H1 (cell line): ENCODE data around the gene LPCAT1. TPM values are rescaled to one million over a fixed set of nuclear protein-coding genes. Genes with fewer than 3 reads are reported as not detected.
"Not testable (repeated sequence)": the region's sequence is repeated elsewhere in the genome, so short reads cannot be mapped to it uniquely, and the experiment has no call there.

ENCODE experiments used
- CTCF ChIA-PET: fragments of 300-600 bp; sonication (Branson Sonifier 250); formaldehyde crosslinking; loops from one replicate; lab custom pipeline; 2021; ENCODE audit not compliant: partially characterized antibody; lab: Charles Lee
- POLR2A ChIA-PET: fragments of 300-600 bp; sonication (Branson Sonifier 250); formaldehyde crosslinking; loops from one replicate; lab custom pipeline; 2021; ENCODE audit warnings: inconsistent platforms; ENCODE audit not compliant: partially characterized antibody; lab: Charles Lee
- DNase-seq, 2 experiments: peaks; one replicate each; pipeline versions ENCODE4 v3.0.0 to v3.0.0-alpha.2; 2010 to 2022; ENCODE audit warnings: low spot score in 2 of 2, low read depth in 1 of 2, mixed read lengths in 1 of 2
- FAIRE-seq: peaks from 2 replicates; lab custom pipeline; 2011; peaks lifted over from hg19 to GRCh38; lab: Jason Lieb, UNC
- H2AFZ ChIP-seq: 2 replicates; pipeline ENCODE4 v1.8.1; 2012; ENCODE audit warnings: low read length, inconsistent platforms
- H2AK5ac ChIP-seq: 2 replicates; pipeline ENCODE4 v1.6.1; 2013; ENCODE audit warnings: low read depth, low read length
- H2BK120ac ChIP-seq: replicated peaks from 2 replicates; pipeline ENCODE3; 2013; ENCODE audit warnings: low read depth, low read length, inconsistent platforms
- H2BK12ac ChIP-seq: 2 replicates; pipeline ENCODE4 v1.6.1; 2013; ENCODE audit warnings: low read depth, low read length
- H2BK15ac ChIP-seq: 2 replicates; pipeline ENCODE4 v1.6.1; 2013; ENCODE audit warnings: low read length
- H2BK20ac ChIP-seq: 2 replicates; pipeline ENCODE4 v1.6.1; 2013; ENCODE audit warnings: low read length
- H2BK5ac ChIP-seq: 2 replicates; pipeline ENCODE4 v1.6.1; 2013; ENCODE audit warnings: low read depth, low read length
- H3K14ac ChIP-seq: 2 replicates; pipeline ENCODE4 v1.6.1; 2013; ENCODE audit warnings: inconsistent platforms; ENCODE audit not compliant: insufficient read length
- H3K18ac ChIP-seq: 2 replicates; pipeline ENCODE4 v1.6.1; 2013; ENCODE audit warnings: low read length; ENCODE audit errors: extremely low read depth
- H3K23ac ChIP-seq: 2 replicates; pipeline ENCODE4 v1.6.1; 2013; ENCODE audit warnings: inconsistent platforms; ENCODE audit not compliant: insufficient read length
- H3K23me2 ChIP-seq: 2 replicates; pipeline ENCODE4 v1.6.1; 2013; ENCODE audit warnings: low read depth, low read length
- H3K27ac ChIP-seq: 2 replicates; pipeline ENCODE4 v1.6.1; 2011; ENCODE audit warnings: low read depth, low read length, inconsistent platforms
- H3K27me3 ChIP-seq, 4 experiments: replicated peaks in 1 of 4; 1 replicate in 1 of 4; 2 replicates in 3 of 4; pipeline versions ENCODE4 v1.6.1 to v1.8.1; 2011 to 2013; ENCODE audit warnings: low read length in 3 of 4, mild to moderate bottlenecking in 3 of 4, inconsistent platforms in 2 of 4, mixed read lengths in 2 of 4, moderate library complexity in 1 of 4; ENCODE audit not compliant: control insufficient read depth in 3 of 4, insufficient read depth in 3 of 4; ENCODE audit errors: extremely low read depth in 1 of 4
- H3K36me3 ChIP-seq, 4 experiments: 2 replicates each; pipeline versions ENCODE4 v1.6.1 to v1.8.1; 2011 to 2013; ENCODE audit warnings: mild to moderate bottlenecking in 4 of 4, low read length in 3 of 4, moderate library complexity in 2 of 4, control low read depth in 1 of 4, inconsistent platforms in 1 of 4; ENCODE audit not compliant: insufficient read depth in 4 of 4, control insufficient read depth in 2 of 4
- H3K4ac ChIP-seq: replicated peaks from 2 replicates; pipeline ENCODE3; 2013; ENCODE audit warnings: low read length, low read depth, mixed read lengths, inconsistent platforms; ENCODE audit not compliant: insufficient read length
- H3K4me1 ChIP-seq, 4 experiments: replicated peaks in 1 of 4; 1 replicate in 1 of 4; 2 replicates in 3 of 4; pipeline versions ENCODE4 v1.6.1 to v1.8.1; 2011 to 2013; ENCODE audit warnings: low read length in 3 of 4, inconsistent platforms in 2 of 4, mixed read lengths in 1 of 4; ENCODE audit not compliant: insufficient read depth in 4 of 4, control insufficient read depth in 3 of 4
- H3K4me2 ChIP-seq, 2 experiments: 2 replicates each; pipeline versions ENCODE4 v1.6.1 to v1.8.1; 2011 to 2013; ENCODE audit warnings: low read depth in 2 of 2, low read length in 2 of 2, control low read depth in 1 of 2, inconsistent platforms in 1 of 2, mild to moderate bottlenecking in 1 of 2; ENCODE audit not compliant: insufficient read depth in 1 of 2
- H3K4me3 ChIP-seq, 4 experiments: fragments of 200-600, 300-600 bp in 1 of 4; sonication (generic), shearing (Covaris generic), sonication (Bioruptor Twin) in 1 of 4; 2 replicates each; pipeline versions ENCODE4 v1.5.1 to v1.8.1; 2011 to 2016; ENCODE audit warnings: low read length in 4 of 4, low read depth in 3 of 4, control low read depth in 2 of 4, inconsistent platforms in 2 of 4, mild to moderate bottlenecking in 2 of 4, mixed read lengths in 1 of 4, moderate library complexity in 1 of 4; ENCODE audit not compliant: insufficient read depth in 2 of 4; ENCODE audit errors: extremely low read depth in 1 of 4
- H3K56ac ChIP-seq: replicated peaks from 2 replicates; pipeline ENCODE3; 2013; ENCODE audit warnings: low read depth, mild to moderate bottlenecking, mixed read lengths, low read length, inconsistent platforms; ENCODE audit not compliant: insufficient read length
- H3K79me1 ChIP-seq: 2 replicates; pipeline ENCODE4 v1.6.1; 2013; ENCODE audit warnings: low read depth, low read length, control low read depth
- H3K79me2 ChIP-seq, 2 experiments: 2 replicates each; pipeline versions ENCODE4 v1.6.1 to v1.8.1; 2012 to 2013; ENCODE audit warnings: low read length in 2 of 2, mild to moderate bottlenecking in 2 of 2, inconsistent platforms in 1 of 2; ENCODE audit not compliant: insufficient read depth in 2 of 2, control insufficient read depth in 1 of 2
- H3K9ac ChIP-seq, 4 experiments: replicated peaks in 1 of 4; 1 replicate in 1 of 4; 2 replicates in 3 of 4; pipeline versions ENCODE4 v1.6.1 to v1.8.1; 2011 to 2013; ENCODE audit warnings: low read depth in 3 of 4, low read length in 3 of 4, control low read depth in 2 of 4, mild to moderate bottlenecking in 2 of 4, moderate library complexity in 2 of 4, inconsistent platforms in 1 of 4; ENCODE audit errors: extremely low read depth in 1 of 4
- H3K9me3 ChIP-seq, 2 experiments: 2 replicates each; pipeline versions ENCODE4 v1.6.1 to v1.8.1; 2012 to 2013; ENCODE audit warnings: mild to moderate bottlenecking in 2 of 2, moderate library complexity in 2 of 2, control low read depth in 1 of 2, inconsistent platforms in 1 of 2, low read depth in 1 of 2, low read length in 1 of 2, mixed read lengths in 1 of 2; ENCODE audit not compliant: insufficient read depth in 2 of 2
- H4K20me1 ChIP-seq, 2 experiments: replicated peaks in 1 of 2; 2 replicates each; pipeline versions ENCODE3 to v1.8.1; 2011 to 2013; ENCODE audit warnings: inconsistent platforms in 2 of 2, low read length in 2 of 2, mild to moderate bottlenecking in 1 of 2; ENCODE audit not compliant: insufficient read depth in 2 of 2, control insufficient read depth in 1 of 2
- H4K5ac ChIP-seq: 2 replicates; pipeline ENCODE4 v1.6.1; 2013; ENCODE audit warnings: low read length, low read depth, mixed read lengths, inconsistent platforms; ENCODE audit not compliant: insufficient read length
- H4K8ac ChIP-seq: 2 replicates; pipeline ENCODE4 v1.8.0; 2013; ENCODE audit warnings: mild to moderate bottlenecking, moderate library complexity, low read length, inconsistent platforms; ENCODE audit not compliant: insufficient read depth; ENCODE audit errors: extremely low read depth
- H4K91ac ChIP-seq: replicated peaks from 2 replicates; pipeline ENCODE3; 2013; ENCODE audit warnings: low read length, mixed read lengths, inconsistent platforms; ENCODE audit not compliant: insufficient read length
- WGBS, 2 experiments: shearing (Covaris generic) in 1 of 2; methylation state at CpG; one replicate each; pipeline versions ENCODE4 v1.1.6 to v1.1.7; 2013 to 2015; ENCODE audit warnings: low lambda C conversion rate in 2 of 2, mixed read lengths in 2 of 2, inconsistent platforms in 1 of 2, low coverage in 1 of 2, missing lambda C conversion rate in 1 of 2; ENCODE audit not compliant: insufficient replicate concordance in 2 of 2, insufficient coverage in 1 of 2, insufficient read length in 1 of 2; ENCODE audit errors: extremely low coverage in 1 of 2, missing lambda C conversion rate in 1 of 2; 5-methylcytosine and 5-hydroxymethylcytosine counted together
- polyA plus RNA-seq, 7 experiments: library from polyadenylated mRNA; depleted of rRNA in 3 of 7; stranded (reverse) in 5 of 7; unstranded in 2 of 7; fragments of >200 nt in 5 of 7; fragments of 200-250 nt in 2 of 7; gene quantifications; 1 replicate in 5 of 7; 2 replicates in 1 of 7; 4 replicates in 1 of 7; pipeline versions ENCODE4 v1.2.1 to v1.2.3, GENCODE V29; 2011 to 2013; ENCODE audit warnings: missing spikeins in 2 of 7, mixed read lengths in 2 of 7
- total RNA-seq: library from RNA; stranded (reverse); fragmentation: NEBNext Ultra II Directional; extraction: Animal tissue kit (Norgen Biotek cat#: 25700); gene quantifications from 2 replicates; pipeline ENCODE4 v1.2.1, GENCODE V29; 2021

Gene LPCAT1
- total and polyA plus RNA-seq, 2 of the 8 experiments (the other 6 are each of a cell fraction or from before 2014, with no cell fraction given) = 107 to 260 TPM

- H2BK120ac ChIP-seq, H3K4ac ChIP-seq, H2AK5ac ChIP-seq, H3K9ac ChIP-seq, H3K23me2 ChIP-seq, H3K9me3 ChIP-seq, FAIRE-seq, H2AFZ ChIP-seq, H3K4me1 ChIP-seq, H3K79me2 ChIP-seq, H2BK12ac ChIP-seq, H3K27me3 ChIP-seq, H2BK5ac ChIP-seq, H3K56ac ChIP-seq, H3K4me2 ChIP-seq, DNase-seq, H4K8ac ChIP-seq, H2BK15ac ChIP-seq, H3K4me3 ChIP-seq, H3K79me1 ChIP-seq, H3K14ac ChIP-seq, H3K27ac ChIP-seq, H4K5ac ChIP-seq, H3K23ac ChIP-seq, H3K18ac ChIP-seq, H2BK20ac ChIP-seq, H4K91ac ChIP-seq, H4K20me1 ChIP-seq: not testable (repeated sequence)
- ChIA-PET POLR2A (interaction anchor here (1.0 to 2.0 kb wide), 2 partner anchors 15 to 49 kb away, joined by 3 to 5 read pairs; partner anchors contain the start of gene LPCAT1), CTCF (interaction anchor here (1.1 to 3.3 kb wide), 3 partner anchors 96 to 169 kb away, joined by 3 to 12 read pairs (median 5); no protein-coding TSS in a partner anchor)
- 93% methylated on average over 11 of the region's 17 CpGs; no CpG with 5 or more reads in 1 of the 2 experiments for WGBS, 2 experiments
- H3K36me3 ChIP-seq = peaks cover 41 to 82% (median 71%) of the 10 kb centered on the region in 4 experiments
Observed at GRCh38 chr5:1475544-1475900, 48.2 kb downstream of the LPCAT1 start.
